Activated CD4-positive, alpha-beta T cell treated with anti-CD3 and anti-CD28 coated beads for 36 hours (primary cell): ENCODE results near the gene NPBWR2. TPM values are rescaled to one million over a fixed set of nuclear protein-coding genes. Genes with fewer than 3 reads are reported as not detected.

Experiments used
- ATAC-seq: fragments of 200-7000 bp; cut with Tn5 transposase; one replicate; pipeline ENCODE4 v1.10.0; 2021; ENCODE audit warnings: mild to moderate bottlenecking, moderate library complexity
- CTCF ChIA-PET: fragments of 350-600 bp; sonication (Branson Sonifier 250); formaldehyde crosslinking; loops from one replicate; lab custom pipeline; 2021; ENCODE audit warnings: antibody characterized with exemption; lab: Charles Lee
- POLR2A ChIA-PET: fragments of 350-600 bp; sonication (Branson Sonifier 250); formaldehyde crosslinking; loops from one replicate; lab custom pipeline; 2021; ENCODE audit warnings: antibody characterized with exemption, inconsistent platforms; lab: Charles Lee
- DNase-seq: peaks from one replicate; pipeline ENCODE4 v3.0.0-alpha.2; 2020
- H3K27ac Mint-ChIP-seq: one replicate; pipeline ENCODE4 v1.8.0; 2021; ENCODE audit warnings: mixed read lengths
- H3K27me3 Mint-ChIP-seq: one replicate; pipeline ENCODE4 v1.8.0; 2021; ENCODE audit warnings: mixed read lengths
- H3K36me3 Mint-ChIP-seq: one replicate; pipeline ENCODE4 v1.8.0; 2021; ENCODE audit warnings: low read depth, mixed read lengths
- H3K4me1 Mint-ChIP-seq: one replicate; pipeline ENCODE4 v1.8.0; 2021; ENCODE audit warnings: mixed read lengths
- H3K4me3 Mint-ChIP-seq: one replicate; pipeline ENCODE4 v1.8.0; 2021; ENCODE audit warnings: mild to moderate bottlenecking, moderate library complexity, mixed read lengths
- H3K9me3 Mint-ChIP-seq: one replicate; pipeline ENCODE4 v1.8.0; 2021; ENCODE audit warnings: low read depth, mixed read lengths
- intact Hi-C, 2 experiments: fragments of 100-400 bp; cut with DNase I in 1 of 2; cut with micrococcal nuclease in 1 of 2; formaldehyde crosslinking; loops; one replicate each; pipeline versions ENCODE4 v1.14.2 to v1.15.1; 2022 to 2024; cut with DNase I, micrococcal nuclease
- total RNA-seq, 2 experiments: library from RNA; stranded (reverse); gene quantifications; one replicate each; pipeline ENCODE4 v1.2.3, GENCODE V29; 2021

NPBWR2 gene
- total RNA-seq, 2 experiments from 2014 or later, result not detected

DNA sequence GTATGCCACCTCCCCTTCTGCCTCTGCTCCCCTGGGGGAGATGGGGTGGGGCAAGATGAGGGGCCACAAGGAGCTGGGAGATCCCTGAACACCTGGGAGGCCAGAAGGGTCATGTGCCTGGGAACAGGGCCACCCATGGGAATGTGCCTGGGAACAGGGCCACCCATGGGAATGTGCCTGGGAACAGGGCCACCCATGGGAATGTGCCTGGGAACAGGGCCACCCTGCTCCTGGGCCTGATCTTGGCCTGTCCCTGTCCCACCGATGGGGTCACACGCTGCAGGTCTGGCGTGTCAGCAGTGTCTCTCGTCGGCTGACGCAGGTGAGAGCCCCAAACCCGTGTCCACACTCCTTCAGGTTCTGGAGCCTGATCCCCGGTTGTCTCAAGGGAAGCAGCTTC is 32.4 kb downstream of the NPBWR2 start:
- H3K36me3 Mint-ChIP-seq, result peaks cover 6% of the 10 kb centered on the region
- CTCF ChIA-PET, result no interaction called here
- no peak for DNase-seq
- H3K27ac Mint-ChIP-seq, result no peak overlapping the region
- intact Hi-C loops, result no loop called here
- H3K27me3 Mint-ChIP-seq, result no peaks in the 10 kb centered on the region
- POLR2A ChIA-PET, result no interaction called here
- peaks cover 3% of the 10 kb centered on the region for H3K4me1 Mint-ChIP-seq
- ATAC-seq, result no peak
- no peak overlapping the region for H3K4me3 Mint-ChIP-seq
- no peaks in the 10 kb centered on the region for H3K9me3 Mint-ChIP-seq

DNA sequence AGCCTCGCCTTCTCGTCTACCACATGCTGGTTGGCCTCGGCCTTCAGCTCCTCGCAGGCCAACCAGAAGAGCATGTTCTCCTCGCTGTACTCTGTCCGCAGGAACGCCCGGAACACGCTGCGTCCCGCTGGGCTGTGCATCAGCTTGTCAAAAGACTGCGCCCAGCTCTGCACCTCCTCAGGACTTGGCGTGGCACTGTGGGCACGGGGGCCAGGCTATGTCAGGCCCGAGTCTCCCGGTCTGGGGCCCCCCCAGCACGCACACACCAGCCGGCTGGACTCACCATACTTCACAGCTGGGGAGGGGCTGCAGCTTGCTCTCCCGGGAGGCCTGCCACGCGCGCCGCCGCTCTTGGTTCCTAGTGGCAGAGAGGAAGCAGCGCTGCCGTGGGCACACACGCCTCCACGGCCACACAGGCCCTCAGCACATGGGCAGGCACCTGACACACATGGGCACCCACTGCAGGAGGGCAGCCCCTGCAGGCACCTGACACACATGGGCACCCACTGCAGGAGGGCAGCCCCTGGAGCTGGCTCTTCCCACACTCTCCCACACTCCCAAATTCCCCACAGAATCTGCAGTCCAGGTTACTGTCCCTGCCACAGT is 33.1 kb downstream of the NPBWR2 start:
- POLR2A ChIA-PET, result no interaction called here
- Mint-ChIP-seq H3K27me3 (no peaks in the 10 kb centered on the region), H3K9me3 (no peaks in the 10 kb centered on the region), H3K4me1 (peaks cover 3% of the 10 kb centered on the region), H3K4me3 (no peak overlapping the region), H3K27ac (no peak overlapping the region), H3K36me3 (peaks cover 6% of the 10 kb centered on the region)
- intact Hi-C loops, result no loop called here
- CTCF ChIA-PET, result interaction anchor here (0.5 kb wide), 1 partner anchor 26 kb away, joined by 3 read pairs; no protein-coding TSS in a partner anchor
- DNase-seq (no peak), ATAC-seq (no peak)

DNA sequence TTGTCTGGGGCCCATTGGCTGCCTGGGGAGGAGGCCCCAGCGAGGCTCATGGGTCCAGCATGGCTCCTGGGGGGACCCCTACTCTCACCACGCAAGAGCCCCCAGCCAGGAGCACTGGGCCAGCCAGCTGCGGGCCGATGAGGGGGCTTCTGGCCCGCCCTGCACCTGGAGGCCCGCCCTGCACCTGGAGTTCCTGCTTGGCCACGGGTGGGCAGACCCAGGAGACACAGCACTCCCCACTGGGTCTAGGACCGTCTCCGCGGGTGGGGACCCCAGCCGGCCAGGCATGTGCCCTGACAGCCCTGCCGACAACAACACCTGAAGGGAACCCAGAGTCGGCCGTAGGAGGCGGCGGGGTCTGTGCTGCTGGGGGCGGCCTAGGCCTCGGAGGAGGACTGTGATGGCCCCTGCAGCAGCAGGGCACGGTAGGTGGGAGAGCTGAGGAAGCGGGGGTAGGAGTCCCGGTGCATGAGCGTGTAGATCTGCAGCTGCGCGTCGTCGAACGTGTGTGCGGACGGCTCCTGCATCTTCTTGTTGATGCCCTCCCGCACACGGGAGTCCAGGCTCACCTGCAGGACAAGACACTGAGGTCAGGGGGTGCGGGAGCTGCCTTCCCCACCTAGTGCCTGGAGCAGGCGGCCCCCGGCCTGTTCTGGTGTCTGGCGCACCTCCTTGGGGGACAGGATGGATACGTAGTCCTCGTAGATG is 33.7 kb downstream of the NPBWR2 start:
- H3K27me3 Mint-ChIP-seq, result no peaks in the 10 kb centered on the region
- peaks cover 6% of the 10 kb centered on the region for H3K36me3 Mint-ChIP-seq
- ChIA-PET CTCF (interaction anchor here (0.5 to 0.8 kb wide), 2 partner anchors 7 to 26 kb away, joined by 3 read pairs; no protein-coding TSS in a partner anchor), POLR2A (no interaction called here)
- DNase-seq, result no peak
- no peak for ATAC-seq
- H3K9me3 Mint-ChIP-seq, result no peaks in the 10 kb centered on the region
- peaks cover 3% of the 10 kb centered on the region for H3K4me1 Mint-ChIP-seq
- intact Hi-C loops, result no loop called here
- H3K27ac Mint-ChIP-seq, result no peak overlapping the region
- no peak overlapping the region for H3K4me3 Mint-ChIP-seq

DNA sequence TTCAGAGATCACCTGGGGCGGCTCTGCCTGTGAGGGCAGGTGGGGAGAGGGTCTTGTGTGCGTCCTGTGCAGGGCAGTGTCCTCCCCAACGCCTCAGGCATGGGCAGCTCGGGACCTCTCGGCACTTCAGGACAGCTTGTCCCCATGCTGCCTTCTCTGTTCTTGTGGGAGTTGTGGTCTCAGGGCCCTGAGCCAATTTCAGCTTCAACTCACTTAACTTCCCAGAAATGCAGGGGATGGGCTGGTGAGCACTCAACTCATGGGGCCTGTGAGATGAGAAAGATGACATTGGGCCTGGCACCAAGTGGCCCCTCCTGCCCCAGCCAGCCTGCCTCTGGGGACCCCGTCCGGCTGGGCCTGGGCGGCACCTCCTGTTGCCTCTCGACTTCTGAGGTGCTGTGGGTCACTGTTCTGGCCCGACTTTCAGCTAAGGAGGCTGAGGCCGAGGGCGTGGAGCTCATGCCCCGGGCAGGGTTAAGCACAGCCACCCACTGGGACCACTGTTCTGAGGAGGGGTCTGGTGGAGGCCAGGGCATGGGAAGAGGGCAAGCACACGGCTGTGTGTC is 34.8 kb downstream of the NPBWR2 start:
- intact Hi-C loops, result no loop called here
- peaks cover 4% of the 10 kb centered on the region for H3K36me3 Mint-ChIP-seq
- DNase-seq, result no peak
- ATAC-seq, result no peak
- no peaks in the 10 kb centered on the region for H3K9me3 Mint-ChIP-seq
- no peak overlapping the region for H3K27ac Mint-ChIP-seq
- CTCF ChIA-PET, result interaction anchor here (0.5 to 0.7 kb wide), 2 partner anchors 26 to 28 kb away, joined by 3 read pairs; no protein-coding TSS in a partner anchor
- H3K27me3 Mint-ChIP-seq, result no peaks in the 10 kb centered on the region
- H3K4me1 Mint-ChIP-seq, result peaks cover 7% of the 10 kb centered on the region
- no peak overlapping the region for H3K4me3 Mint-ChIP-seq
- POLR2A ChIA-PET, result no interaction called here

DNA sequence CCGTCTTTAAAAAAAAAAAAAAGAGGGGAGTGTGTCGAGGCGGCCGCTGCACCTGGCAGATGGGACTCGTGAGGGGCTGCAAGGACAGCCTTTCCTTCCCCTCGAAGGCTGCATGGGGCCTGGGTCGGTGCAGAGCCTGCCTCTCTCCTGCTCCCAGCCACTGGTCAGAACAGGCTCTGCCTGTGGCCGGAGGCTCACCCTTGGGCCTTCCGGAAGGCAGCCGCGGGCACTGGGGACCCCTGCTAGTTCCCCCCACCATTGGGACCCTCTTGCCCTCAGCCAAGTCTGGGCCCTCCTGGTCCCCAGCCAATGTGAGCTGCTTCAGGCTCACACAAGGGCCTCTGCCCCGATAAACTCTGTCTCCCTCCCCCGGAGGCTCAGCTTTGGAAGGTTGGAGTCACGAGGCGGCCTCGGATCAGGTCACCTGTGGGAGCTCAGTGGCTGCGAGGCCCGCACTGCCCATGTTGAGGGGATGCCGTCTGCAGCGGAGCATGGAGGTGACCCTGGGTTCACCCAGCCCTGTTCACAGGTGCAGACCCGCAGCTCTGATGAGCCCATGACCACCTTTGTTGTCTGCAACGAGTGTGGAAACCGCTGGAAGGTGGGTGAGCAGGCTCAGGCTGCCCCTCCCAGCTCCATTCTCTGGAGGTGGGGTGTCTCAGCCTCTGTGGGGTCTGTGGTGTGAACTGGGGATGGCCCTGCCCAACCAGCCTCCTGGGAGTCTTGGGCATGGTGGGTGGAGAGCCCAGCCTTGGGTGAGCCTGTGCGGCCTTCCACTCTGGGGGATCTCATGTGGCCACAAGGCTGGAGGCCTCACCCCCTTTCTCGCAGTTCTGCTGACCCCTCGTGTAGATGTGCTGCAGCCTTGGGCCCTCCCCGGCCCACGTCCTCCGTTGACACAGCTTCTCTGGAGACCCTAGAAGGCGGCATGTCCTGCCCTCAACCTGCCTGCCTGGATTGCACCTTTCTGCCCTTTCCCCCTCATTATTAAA is 35.7 kb downstream of the NPBWR2 start:
- intact Hi-C loops, result no loop called here
- H3K4me3 Mint-ChIP-seq, result no peak overlapping the region
- peaks cover 4% of the 10 kb centered on the region for H3K36me3 Mint-ChIP-seq
- CTCF ChIA-PET, result no interaction called here
- POLR2A ChIA-PET, result no interaction called here
- H3K27me3 Mint-ChIP-seq, result no peaks in the 10 kb centered on the region
- no peak for DNase-seq
- ATAC-seq, result no peak
- H3K27ac Mint-ChIP-seq, result no peak overlapping the region
- no peaks in the 10 kb centered on the region for H3K9me3 Mint-ChIP-seq
- peaks cover 15% of the 10 kb centered on the region for H3K4me1 Mint-ChIP-seq

DNA sequence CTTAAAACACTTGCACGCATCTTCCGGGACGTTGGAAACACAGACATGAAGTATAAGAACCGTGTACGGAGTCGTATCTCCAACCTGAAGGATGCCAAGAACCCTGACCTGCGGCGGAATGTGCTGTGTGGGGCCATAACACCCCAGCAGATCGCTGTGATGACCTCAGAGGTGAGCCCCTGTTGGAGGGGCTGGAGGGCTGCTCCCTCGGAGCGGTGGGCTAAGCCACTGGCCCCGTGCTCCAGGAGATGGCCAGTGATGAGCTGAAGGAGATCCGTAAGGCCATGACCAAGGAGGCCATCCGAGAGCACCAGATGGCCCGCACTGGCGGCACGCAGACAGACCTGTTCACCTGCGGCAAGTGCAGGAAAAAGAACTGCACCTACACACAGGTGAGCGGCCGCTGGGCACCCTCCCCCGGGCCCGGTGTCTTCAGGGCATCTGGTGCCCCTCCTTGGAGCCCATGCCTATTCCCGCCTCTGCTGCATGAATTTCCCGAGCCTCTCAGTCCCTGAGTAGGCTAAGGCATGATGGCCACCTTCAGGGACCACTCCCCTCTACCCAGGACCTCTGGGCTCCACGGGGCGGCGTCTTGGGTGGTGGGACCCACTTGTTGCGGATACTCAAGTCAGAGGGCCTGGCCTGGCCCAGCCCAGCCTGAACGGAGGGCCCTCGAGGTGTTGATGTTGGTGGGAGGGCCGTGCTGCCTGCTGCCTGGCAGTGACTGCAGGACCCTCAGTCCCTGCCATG is 36.9 kb downstream of the NPBWR2 start:
- no peak for ATAC-seq
- intact Hi-C loops, result no loop called here
- H3K27ac Mint-ChIP-seq, result no peak overlapping the region
- H3K27me3 Mint-ChIP-seq, result no peaks in the 10 kb centered on the region
- H3K36me3 Mint-ChIP-seq, result peaks cover 4% of the 10 kb centered on the region
- no peak overlapping the region for H3K4me3 Mint-ChIP-seq
- POLR2A ChIA-PET, result no interaction called here
- peaks cover 26% of the 10 kb centered on the region for H3K4me1 Mint-ChIP-seq
- CTCF ChIA-PET, result interaction anchor here (1.6 kb wide), 1 partner anchor 9 kb away, joined by 4 read pairs; the partner anchor contains the start of genes OPRL1 and RGS19
- no peak for DNase-seq
- H3K9me3 Mint-ChIP-seq, result no peaks in the 10 kb centered on the region

DNA sequence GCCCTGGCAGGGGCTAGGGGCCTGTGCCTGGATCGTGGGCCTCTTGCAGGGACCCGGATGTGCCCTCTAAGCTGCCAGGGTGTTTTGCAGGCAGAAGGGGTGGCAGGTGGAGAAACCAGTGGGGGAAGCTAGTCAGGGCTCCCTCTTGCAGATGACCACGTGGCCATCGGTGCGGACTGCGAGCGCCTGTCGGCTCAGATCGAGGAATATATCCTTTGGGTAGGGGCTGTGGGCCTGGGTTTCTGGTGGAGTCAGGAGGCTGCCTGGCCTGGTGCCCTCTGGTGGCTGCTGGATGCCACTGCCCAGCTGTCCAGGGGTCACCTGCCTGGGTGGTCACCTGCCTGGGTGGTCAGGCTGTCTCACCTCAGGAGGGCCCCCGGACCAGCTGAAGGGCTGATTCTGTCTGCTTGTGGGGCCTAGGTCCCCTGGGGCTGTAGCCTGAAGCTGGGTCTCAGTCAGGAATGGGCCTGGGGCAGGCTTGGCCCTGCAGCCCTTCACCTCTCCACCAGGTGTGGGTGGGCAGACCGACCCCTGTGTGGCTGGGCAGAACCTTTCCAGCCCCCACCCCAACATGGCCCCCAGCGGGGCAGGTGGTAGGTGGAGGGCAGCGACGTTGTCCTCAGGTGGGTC is 37.6 kb downstream of the NPBWR2 start:
- H3K9me3 Mint-ChIP-seq, result no peaks in the 10 kb centered on the region
- CTCF ChIA-PET, result interaction anchor here (1.6 kb wide), 1 partner anchor 10 kb away, joined by 4 read pairs; the partner anchor contains the start of genes OPRL1 and RGS19
- DNase-seq (peak; percentile 61), ATAC-seq (no peak)
- peaks cover 31% of the 10 kb centered on the region for H3K4me1 Mint-ChIP-seq
- no peak overlapping the region for H3K4me3 Mint-ChIP-seq
- H3K36me3 Mint-ChIP-seq, result peaks cover 4% of the 10 kb centered on the region
- POLR2A ChIA-PET, result no interaction called here
- H3K27ac Mint-ChIP-seq, result no peak overlapping the region
- intact Hi-C loops, result loop anchor here in 1 of 2 experiments (10.0 kb wide), 1 partner anchor 535 kb away; the partner anchor contains the start of gene PTK6
- H3K27me3 Mint-ChIP-seq, result no peaks in the 10 kb centered on the region

DNA sequence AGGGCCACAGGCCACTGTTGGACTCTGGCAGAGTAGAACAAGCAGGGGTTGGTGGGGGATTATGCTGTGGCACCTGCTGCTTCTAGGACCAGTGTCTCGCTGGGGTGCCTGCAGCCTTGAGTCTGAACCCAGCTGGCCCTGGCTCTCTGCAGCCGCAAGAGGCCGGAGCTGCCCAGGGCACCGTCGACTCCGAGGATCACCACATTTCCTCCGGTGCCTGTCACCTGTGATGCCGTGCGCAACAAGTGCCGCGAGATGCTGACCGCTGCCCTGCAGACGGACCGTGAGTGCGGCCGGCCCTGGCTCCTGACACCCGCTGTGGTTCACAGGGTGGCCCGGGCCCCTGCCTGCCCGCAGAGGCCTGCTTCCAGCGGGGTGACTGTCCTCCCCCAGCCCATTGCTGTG is 38.2 kb downstream of the NPBWR2 start:
- ATAC-seq (no peak), DNase-seq (no peak)
- H3K4me1 Mint-ChIP-seq, result peaks cover 36% of the 10 kb centered on the region
- ChIA-PET POLR2A (no interaction called here), CTCF (interaction anchor here (1.6 kb wide), 1 partner anchor 10 kb away, joined by 4 read pairs; the partner anchor contains the start of genes OPRL1 and RGS19)
- H3K27me3 Mint-ChIP-seq, result no peaks in the 10 kb centered on the region
- no peaks in the 10 kb centered on the region for H3K9me3 Mint-ChIP-seq
- peaks cover 4% of the 10 kb centered on the region for H3K36me3 Mint-ChIP-seq
- no peak overlapping the region for H3K27ac Mint-ChIP-seq
- no peak overlapping the region for H3K4me3 Mint-ChIP-seq
- intact Hi-C loops, result loop anchor here in 1 of 2 experiments (10.0 kb wide), 1 partner anchor 534 kb away; the partner anchor contains the start of gene PTK6

DNA sequence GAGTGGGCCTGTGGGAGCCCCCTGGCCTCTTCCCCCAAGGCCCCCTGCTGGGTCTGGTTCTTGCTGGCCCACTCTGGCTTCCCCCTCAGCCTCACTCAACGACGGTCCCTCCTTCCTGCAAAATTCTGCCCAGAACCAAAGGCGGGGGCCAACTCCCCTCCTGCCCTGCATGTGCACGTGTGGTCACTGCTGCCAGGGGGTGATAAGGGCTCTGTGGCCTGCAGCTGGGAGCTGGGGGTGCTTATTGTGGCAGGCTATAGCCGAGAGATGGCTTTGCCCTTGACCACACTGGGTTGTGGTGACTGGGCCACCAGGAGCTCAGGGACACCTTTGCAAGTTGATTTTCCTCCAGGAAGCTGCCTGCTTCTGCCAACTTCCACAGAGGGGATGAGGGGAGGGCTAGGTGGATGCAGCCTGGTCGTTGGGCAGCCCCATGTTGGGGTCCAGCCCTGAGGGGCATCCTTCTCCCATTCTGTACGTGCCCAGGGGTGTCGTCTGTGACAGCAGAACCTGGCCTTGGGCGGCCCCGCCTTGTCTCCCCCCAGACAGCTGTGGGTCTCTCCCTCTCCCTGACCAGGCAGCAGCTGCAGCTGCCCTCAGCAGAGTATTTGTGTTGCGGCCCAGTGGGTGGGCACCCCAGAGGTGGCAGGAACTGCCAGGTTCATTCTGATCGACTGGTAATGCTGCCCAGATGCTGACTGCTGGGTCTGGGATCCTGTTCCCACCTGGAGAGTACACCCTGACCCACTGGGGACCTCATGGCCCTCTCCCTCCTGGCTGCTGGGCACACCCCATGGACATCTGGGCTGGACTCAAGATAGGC is 38.8 kb downstream of the NPBWR2 start:
- peaks cover 2% of the 10 kb centered on the region for H3K36me3 Mint-ChIP-seq
- peaks cover 41% of the 10 kb centered on the region for H3K4me1 Mint-ChIP-seq
- no peaks in the 10 kb centered on the region for H3K27me3 Mint-ChIP-seq
- ATAC-seq (no peak), DNase-seq (no peak)
- H3K27ac Mint-ChIP-seq, result no peak overlapping the region
- POLR2A ChIA-PET, result no interaction called here
- no peaks in the 10 kb centered on the region for H3K9me3 Mint-ChIP-seq
- H3K4me3 Mint-ChIP-seq, result no peak overlapping the region
- intact Hi-C loops, result loop anchor here in 1 of 2 experiments (10.0 kb wide), 1 partner anchor 534 kb away; the partner anchor contains the start of gene PTK6
- CTCF ChIA-PET, result interaction anchor here (0.6 kb wide), 1 partner anchor 9 kb away, joined by 3 read pairs; no protein-coding TSS in a partner anchor
